ENCODE results near the gene XRN2. TPM values are rescaled to one million over a fixed set of nuclear protein-coding genes. Genes with fewer than 3 reads are reported as not detected.
A peak's percentile ranks its signal among the peaks of the same experiment; 100 is the strongest.
"Not testable (repeated sequence)": the region's sequence is repeated elsewhere in the genome, so short reads cannot be mapped to it uniquely, and the experiment has no call there.

Gene XRN2
- polyA plus RNA-seq, 2 of the 4 experiments (the other 2 are of a cell fraction) = 125 to 192 TPM

GRCh38 chr20:21398109-21399004 lies 95.2 kb downstream of the XRN2 start:
- ATAC-seq = no peak
- Histone ChIP-seq H3K4me1 (peaks cover 5% of the 10 kb centered on the region; the same call in 2 of the 3 replicates), H3K4me2 (no peak overlapping the region; the same call in 2 of the 3 replicates), H3K27ac (no peak overlapping the region), H3K4me3 (peak overlapping the region; percentile 63; the same call in 2 of the 3 replicates), H3K9me3 (no peaks in the 10 kb centered on the region)
- 23% methylated on average over 10 of the region's 10 CpGs for WGBS (ENCODE audit: missing lambda C conversion rate)
- no peak for FAIRE-seq
- no peak for DNase-seq (ENCODE audit: low read depth in 1 of 2, low spot score in 1 of 2)
- TF ChIP-seq CBX8 (IDR thresholded peaks at IDR 0.05) (peak; percentile 97), HOXA7 (CRISPR knock-in tag; IDR thresholded peaks at IDR 0.05) (no peak), SREBF2 (IDR thresholded peaks at IDR 0.05) (no peak), ZFP36 (IDR thresholded peaks at IDR 0.05; ENCODE audit: borderline replicate concordance, partially characterized antibody) (no peak), HDAC2 (IDR thresholded peaks at IDR 0.05) (no peak), BCL3 (IDR thresholded peaks at IDR 0.05) (no peak), NFE2L2 (conservative IDR thresholded peaks at IDR 0.05; ENCODE audit: low read length) (no peak), ZC3H11A (IDR thresholded peaks at IDR 0.05) (no peak), RNF2 (IDR thresholded peaks at IDR 0.05; ENCODE audit: borderline replicate concordance, low read depth) (peak; percentile 98)
- TF ChIP-seq, protein P1, sequence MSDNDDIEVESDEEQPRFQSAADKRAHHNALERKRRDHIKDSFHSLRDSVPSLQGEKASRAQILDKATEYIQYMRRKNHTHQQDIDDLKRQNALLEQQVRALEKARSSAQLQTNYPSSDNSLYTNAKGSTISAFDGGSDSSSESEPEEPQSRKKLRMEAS (IDR thresholded peaks at IDR 0.05) = no peak
- CTCF ChIA-PET = interaction anchor here (0.6 kb wide), 1 partner anchor 165 kb away, joined by 3 read pairs; no protein-coding TSS in a partner anchor
- POLR2A ChIA-PET = no interaction called here

DNA sequence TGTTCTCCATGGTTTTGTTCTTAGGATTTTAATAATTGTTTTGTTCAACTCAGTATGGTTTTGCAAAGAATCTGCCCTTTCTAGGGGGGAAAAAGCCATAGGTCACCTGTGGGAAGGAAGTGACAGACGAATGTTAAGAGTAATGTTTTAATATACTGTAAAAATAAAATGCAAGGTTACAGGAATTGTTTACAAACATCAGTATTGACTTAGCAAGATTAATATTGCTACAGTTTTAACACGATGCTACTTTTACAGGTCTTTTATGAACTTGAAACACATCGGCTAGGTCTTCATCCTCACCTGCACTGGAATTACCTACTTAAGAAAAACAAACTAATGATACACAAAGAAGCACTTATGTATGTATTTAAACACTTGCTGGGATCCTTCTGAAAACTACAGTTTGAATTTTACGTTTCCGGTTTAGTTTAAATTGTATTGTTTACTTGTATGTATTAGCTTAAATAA lies 95.9 kb downstream of the XRN2 start:
- POLR2A ChIA-PET = no interaction called here
- Histone ChIP-seq H3K9me3 (no peaks in the 10 kb centered on the region), H3K27ac (no peak overlapping the region), H3K4me1 (peaks cover 5% of the 10 kb centered on the region; the same call in 2 of the 3 replicates), H3K4me3 (no peak overlapping the region), H3K4me2 (no peak overlapping the region)
- FAIRE-seq (no peak), DNase-seq (ENCODE audit: low read depth in 1 of 2, low spot score in 1 of 2) (no peak), ATAC-seq (no peak)
- CTCF ChIA-PET = interaction anchor here (0.6 kb wide), 1 partner anchor 164 kb away, joined by 3 read pairs; no protein-coding TSS in a partner anchor
- WGBS (ENCODE audit: missing lambda C conversion rate) = 25% methylated on average over 5 of the region's 5 CpGs
- 0 out of 2 replicates have a peak, but pooled peaks have one; percentile 20 for TF ChIP-seq CBX8 (IDR thresholded peaks at IDR 0.05)
- TF ChIP-seq, protein P2, sequence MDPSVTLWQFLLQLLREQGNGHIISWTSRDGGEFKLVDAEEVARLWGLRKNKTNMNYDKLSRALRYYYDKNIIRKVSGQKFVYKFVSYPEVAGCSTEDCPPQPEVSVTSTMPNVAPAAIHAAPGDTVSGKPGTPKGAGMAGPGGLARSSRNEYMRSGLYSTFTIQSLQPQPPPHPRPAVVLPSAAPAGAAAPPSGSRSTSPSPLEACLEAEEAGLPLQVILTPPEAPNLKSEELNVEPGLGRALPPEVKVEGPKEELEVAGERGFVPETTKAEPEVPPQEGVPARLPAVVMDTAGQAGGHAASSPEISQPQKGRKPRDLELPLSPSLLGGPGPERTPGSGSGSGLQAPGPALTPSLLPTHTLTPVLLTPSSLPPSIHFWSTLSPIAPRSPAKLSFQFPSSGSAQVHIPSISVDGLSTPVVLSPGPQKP (IDR thresholded peaks at IDR 0.05; ENCODE audit: low read depth, low read length) = no peak

GRCh38 chr20:21411725-21412124 lies 108.6 kb downstream of the XRN2 start:
- H3K4me3 ChIP-seq = no peak overlapping the region
- FAIRE-seq = no peak
- POLR2A ChIA-PET = no interaction called here
- no peak overlapping the region for H3K27ac ChIP-seq
- no peak overlapping the region for H3K4me2 ChIP-seq
- ATAC-seq = no peak
- no peak for DNase-seq (ENCODE audit: low read depth in 1 of 2, low spot score in 1 of 2)
- TF ChIP-seq ZSCAN20 (CRISPR knock-in tag; IDR thresholded peaks at IDR 0.05) (no peak), ZC3H11A (IDR thresholded peaks at IDR 0.05) (no peak), EHF (CRISPR knock-in tag; IDR thresholded peaks at IDR 0.05) (no peak), FOSL2 (IDR thresholded peaks at IDR 0.05) (no peak), FOSL2 (CRISPR knock-in tag; IDR thresholded peaks at IDR 0.05) (no peak), MAFK (IDR thresholded peaks at IDR 0.05; ENCODE audit: partially characterized antibody) (no peak), GATA3 (IDR thresholded peaks at IDR 0.05; ENCODE audit: borderline replicate concordance) (no peak), JUNB (IDR thresholded peaks at IDR 0.05) (no peak), CEBPB (IDR thresholded peaks at IDR 0.05) (no peak), SREBF2 (IDR thresholded peaks at IDR 0.05) (no peak), TP53 (CRISPR knock-in tag; IDR thresholded peaks at IDR 0.05) (no peak), EHMT2 (IDR thresholded peaks at IDR 0.05; ENCODE audit: low read depth) (no peak), HOXA7 (CRISPR knock-in tag; IDR thresholded peaks at IDR 0.05) (no peak), CHD4 (IDR thresholded peaks at IDR 0.05; ENCODE audit: borderline replicate concordance) (no peak)
- TF ChIP-seq, protein P3, sequence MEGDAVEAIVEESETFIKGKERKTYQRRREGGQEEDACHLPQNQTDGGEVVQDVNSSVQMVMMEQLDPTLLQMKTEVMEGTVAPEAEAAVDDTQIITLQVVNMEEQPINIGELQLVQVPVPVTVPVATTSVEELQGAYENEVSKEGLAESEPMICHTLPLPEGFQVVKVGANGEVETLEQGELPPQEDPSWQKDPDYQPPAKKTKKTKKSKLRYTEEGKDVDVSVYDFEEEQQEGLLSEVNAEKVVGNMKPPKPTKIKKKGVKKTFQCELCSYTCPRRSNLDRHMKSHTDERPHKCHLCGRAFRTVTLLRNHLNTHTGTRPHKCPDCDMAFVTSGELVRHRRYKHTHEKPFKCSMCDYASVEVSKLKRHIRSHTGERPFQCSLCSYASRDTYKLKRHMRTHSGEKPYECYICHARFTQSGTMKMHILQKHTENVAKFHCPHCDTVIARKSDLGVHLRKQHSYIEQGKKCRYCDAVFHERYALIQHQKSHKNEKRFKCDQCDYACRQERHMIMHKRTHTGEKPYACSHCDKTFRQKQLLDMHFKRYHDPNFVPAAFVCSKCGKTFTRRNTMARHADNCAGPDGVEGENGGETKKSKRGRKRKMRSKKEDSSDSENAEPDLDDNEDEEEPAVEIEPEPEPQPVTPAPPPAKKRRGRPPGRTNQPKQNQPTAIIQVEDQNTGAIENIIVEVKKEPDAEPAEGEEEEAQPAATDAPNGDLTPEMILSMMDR (IDR thresholded peaks at IDR 0.05) = no peak
- TF ChIP-seq, protein P4, sequence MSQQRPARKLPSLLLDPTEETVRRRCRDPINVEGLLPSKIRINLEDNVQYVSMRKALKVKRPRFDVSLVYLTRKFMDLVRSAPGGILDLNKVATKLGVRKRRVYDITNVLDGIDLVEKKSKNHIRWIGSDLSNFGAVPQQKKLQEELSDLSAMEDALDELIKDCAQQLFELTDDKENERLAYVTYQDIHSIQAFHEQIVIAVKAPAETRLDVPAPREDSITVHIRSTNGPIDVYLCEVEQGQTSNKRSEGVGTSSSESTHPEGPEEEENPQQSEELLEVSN (IDR thresholded peaks at IDR 0.05; ENCODE audit: borderline replicate concordance, low read depth) = no peak
- CTCF ChIA-PET = no interaction called here
- H3K9me3 ChIP-seq = peaks cover 13% of the 10 kb centered on the region; the same call in 1 of the 3 replicates
- no peaks in the 10 kb centered on the region for H3K4me1 ChIP-seq

DNA sequence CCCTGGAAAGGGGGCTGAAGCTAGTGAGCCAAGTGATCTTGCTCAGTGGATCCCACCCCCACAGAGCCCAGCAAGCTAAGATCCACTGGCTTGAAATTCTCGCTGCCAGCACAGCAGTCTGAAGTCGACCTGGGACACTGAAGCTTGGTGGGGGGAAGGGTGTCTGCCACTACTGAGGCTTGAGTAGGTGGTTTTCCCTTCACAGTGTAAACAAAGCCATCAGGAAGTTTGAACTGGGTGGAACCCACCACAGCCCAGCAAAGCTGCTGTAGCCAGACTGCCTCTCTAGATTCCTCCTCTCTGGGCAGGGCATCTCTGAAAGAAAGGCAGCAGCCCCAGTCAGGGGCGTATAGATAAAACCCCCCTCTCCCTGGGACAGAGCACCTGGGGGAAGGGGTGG lies 110.9 kb downstream of the XRN2 start:
- 0% methylated on average over 3 of the region's 3 CpGs for WGBS (ENCODE audit: missing lambda C conversion rate)
- H3K4me1 ChIP-seq; H3K4me3 ChIP-seq; H3K4me2 ChIP-seq; POLR2A ChIA-PET; DNase-seq (ENCODE audit: low read depth in 1 of 2, low spot score in 1 of 2); ATAC-seq; CTCF ChIA-PET; H3K27ac ChIP-seq; FAIRE-seq: not testable (repeated sequence)
- H3K9me3 ChIP-seq = peaks cover 13% of the 10 kb centered on the region; the same call in 1 of the 3 replicates

Measured in A549 (cell line).